Tibial artery (tissue), 4 donors: ENCODE data around the gene TBPL2.

Experiments used
- DNase-seq, 2 donors: peaks; one replicate each; pipeline ENCODE4 v3.0.0-alpha.2; 2019
- H3K27ac ChIP-seq, 2 donors: fragments of 200-600 bp; sonication (generic) in 1 of 2; 1 replicate in 1 of 2; 2 replicates in 1 of 2; pipeline ENCODE4 v1.5.1; 2018 to 2019; ENCODE audit warnings: mild to moderate bottlenecking in 1 of 2
- H3K27me3 ChIP-seq, 2 donors: fragments of 200-600 bp; sonication (generic) in 1 of 2; one replicate each; pipeline versions ENCODE4 v1.5.1 to v1.6.0; 2016 to 2019
- H3K36me3 ChIP-seq, 3 donors: fragments of 200-600 bp; sonication (generic) in 2 of 3; one replicate each; pipeline ENCODE4 v1.5.1; 2016 to 2019; ENCODE audit warnings: mild to moderate bottlenecking in 2 of 3
- H3K4me1 ChIP-seq, 4 donors: fragments of 200-600 bp; sonication (generic) in 2 of 4; 1 replicate in 3 of 4; 2 replicates in 1 of 4; pipeline ENCODE4 v1.5.1; 2016 to 2019
- H3K4me3 ChIP-seq, 2 donors: fragments of 200-600 bp; sonication (generic) in 1 of 2; 1 replicate in 1 of 2; 2 replicates in 1 of 2; pipeline ENCODE4 v1.5.1; 2018 to 2019; ENCODE audit warnings: mild to moderate bottlenecking in 2 of 2
- H3K9me3 ChIP-seq, 3 donors: fragments of 200-600 bp; sonication (generic) in 1 of 3; one replicate each; pipeline ENCODE4 v1.5.1; 2016 to 2019
- CTCF ChIP-seq, 2 experiments: fragments of 200-600 bp in 1 of 2; fragments of 450-650 bp in 1 of 2; IDR thresholded peaks; one replicate each; pipeline ENCODE4 v1.5.1; 2017 to 2019; ENCODE audit warnings: antibody characterized with exemption in 2 of 2, mild to moderate bottlenecking in 1 of 2, moderate library complexity in 1 of 2
- intact Hi-C: fragments of 100-400 bp; cut with DNase I; formaldehyde crosslinking; loops from one replicate; pipeline ENCODE4 v1.15.0; 2023; ENCODE audit warnings: low total_unique reads

The TBPL2 gene

GRCh38 chr14:55441286-55441685 lies 870 bp upstream of the TBPL2 start:
- no peaks in the 10 kb centered on the region for H3K36me3 ChIP-seq
- no peak overlapping the region for H3K4me3 ChIP-seq
- peaks cover 0 to 26% of the 10 kb centered on the region in 2 donors for H3K27me3 ChIP-seq
- no peak overlapping the region for H3K27ac ChIP-seq
- TF ChIP-seq CTCF (IDR thresholded peaks at IDR 0.05), result no peak
- no peaks in the 10 kb centered on the region for H3K4me1 ChIP-seq
- no peak for DNase-seq
- no peaks in the 10 kb centered on the region for H3K9me3 ChIP-seq
- intact Hi-C loops, result no loop called here

GRCh38 chr14:55438066-55438683 lies 2.2 kb downstream of the TBPL2 start:
- no peak for DNase-seq
- intact Hi-C loops, result no loop called here
- Histone ChIP-seq H3K27me3 (peaks cover 0 to 26% of the 10 kb centered on the region in 2 donors), H3K4me3 (no peak overlapping the region), H3K9me3 (no peaks in the 10 kb centered on the region), H3K27ac (no peak overlapping the region), H3K4me1 (no peaks in the 10 kb centered on the region), H3K36me3 (no peaks in the 10 kb centered on the region)
- TF ChIP-seq CTCF (IDR thresholded peaks at IDR 0.05), result peak; percentile 37 to 49

DNA sequence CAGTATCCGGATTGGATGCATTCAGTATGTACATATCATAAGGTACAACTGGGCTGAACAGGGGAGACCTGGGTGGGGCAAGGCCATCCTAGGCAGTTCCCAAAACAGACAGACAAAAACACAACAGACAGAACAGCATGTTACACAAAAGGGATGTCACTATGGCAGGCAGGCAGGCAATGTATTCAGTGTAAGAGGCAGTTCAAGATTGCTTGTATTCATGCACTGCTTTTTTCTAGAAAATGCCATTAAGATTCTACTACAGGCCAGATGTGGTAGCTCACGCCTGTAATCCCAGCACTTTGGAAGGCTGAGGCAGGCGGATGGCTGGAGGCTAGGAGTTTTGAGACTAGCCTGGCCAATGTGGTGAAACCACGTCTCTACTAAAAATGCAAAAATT lies 3.5 kb downstream of the TBPL2 start:
- intact Hi-C loops, result no loop called here
- Histone ChIP-seq H3K4me1 (no peaks in the 10 kb centered on the region), H3K4me3 (no peak overlapping the region), H3K27me3 (peaks cover 0 to 26% of the 10 kb centered on the region in 2 donors), H3K36me3 (no peaks in the 10 kb centered on the region), H3K27ac (no peak overlapping the region), H3K9me3 (no peaks in the 10 kb centered on the region)
- no peak for DNase-seq
- no peak for TF ChIP-seq CTCF (IDR thresholded peaks at IDR 0.05)

DNA sequence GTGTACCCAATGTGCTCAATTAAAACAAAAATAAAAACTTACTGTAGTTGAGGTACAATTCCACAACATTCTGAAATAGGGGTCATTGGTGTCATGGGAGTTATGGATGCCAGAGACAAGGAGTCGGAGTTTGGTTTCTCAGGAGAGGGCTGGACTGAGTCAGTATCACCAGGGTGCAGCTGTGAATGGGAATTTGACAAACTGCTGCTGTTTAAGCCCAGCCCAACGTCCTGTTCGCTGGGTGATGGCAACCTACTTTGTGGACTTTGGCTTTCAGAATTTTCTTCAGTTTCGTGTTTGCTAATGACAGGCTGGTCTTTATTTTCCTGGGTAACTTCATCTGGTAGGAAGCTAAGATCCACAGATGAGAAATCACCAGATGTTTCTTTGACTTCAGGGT lies 3.9 kb downstream of the TBPL2 start:
- no peaks in the 10 kb centered on the region for H3K36me3 ChIP-seq
- no peak for TF ChIP-seq CTCF (IDR thresholded peaks at IDR 0.05)
- no peak overlapping the region for H3K27ac ChIP-seq
- DNase-seq, result no peak
- intact Hi-C loops, result no loop called here
- no peak overlapping the region for H3K4me3 ChIP-seq
- H3K27me3 ChIP-seq, result peaks cover 0 to 26% of the 10 kb centered on the region in 2 donors
- H3K4me1 ChIP-seq, result no peaks in the 10 kb centered on the region
- no peaks in the 10 kb centered on the region for H3K9me3 ChIP-seq

- Histone ChIP-seq H3K27ac (no peak overlapping the region), H3K4me1 (no peaks in the 10 kb centered on the region), H3K27me3 (peaks cover 0 to 18% of the 10 kb centered on the region in 2 donors), H3K4me3 (no peak overlapping the region), H3K36me3 (no peaks in the 10 kb centered on the region), H3K9me3 (no peaks in the 10 kb centered on the region)
- intact Hi-C loops, result loop anchor here (5.0 kb wide), 1 partner anchor 222 kb away; no protein-coding TSS in a partner anchor
- no peak for TF ChIP-seq CTCF (IDR thresholded peaks at IDR 0.05)
- no peak for DNase-seq
These were observed 5.6 kb downstream of the TBPL2 start for GRCh38 chr14:55434805-55435174.
